ENCODE data around the gene GNG14. TPM values are rescaled to one million over a fixed set of nuclear protein-coding genes. Genes with fewer than 3 reads are reported as not detected.
"Not testable (repeated sequence)": the region's sequence is repeated elsewhere in the genome, so short reads cannot be mapped to it uniquely, and the experiment has no call there.

GNG14 gene
- total RNA-seq, 1 experiment from 2014 or later = not detected

DNA sequence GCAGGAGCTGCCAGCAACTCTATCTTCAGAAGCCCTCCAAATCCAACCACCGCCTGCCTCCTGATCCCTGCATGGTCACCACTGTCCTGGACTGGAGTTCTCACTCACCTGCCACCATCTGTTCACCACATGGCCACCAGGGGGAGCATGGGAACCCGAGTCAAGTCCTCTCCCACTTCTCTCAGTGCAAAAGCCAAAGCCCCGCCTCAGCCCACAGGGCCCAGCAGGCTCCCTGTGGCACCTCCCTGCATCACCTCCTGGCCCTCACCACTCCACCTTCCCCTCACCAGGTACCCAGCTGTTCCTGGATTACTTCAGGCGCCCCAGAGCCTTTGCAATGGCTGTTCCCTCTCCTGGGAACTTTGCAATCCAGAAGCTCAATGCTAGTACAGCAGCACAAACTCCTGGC lies 11.4 kb upstream of the GNG14 start:
- Mint-ChIP-seq H3K36me3 (ENCODE audit: insufficient read depth, unreplicated experiment) (peaks cover 51% of the 10 kb centered on the region), H3K27me3 (ENCODE audit: unreplicated experiment) (no peaks in the 10 kb centered on the region), H3K27ac (ENCODE audit: unreplicated experiment) (no peak overlapping the region), H3K4me1 (ENCODE audit: low read depth, unreplicated experiment) (peaks cover 16% of the 10 kb centered on the region), H3K9me3 (ENCODE audit: low read depth, unreplicated experiment) (no peaks in the 10 kb centered on the region), H3K4me3 (ENCODE audit: low read depth, unreplicated experiment) (no peak overlapping the region)
- no TSS peak for BruUV-seq (replicated peaks)
- peak; percentile 89 for DNase-seq
- intact Hi-C loops (cut with micrococcal nuclease; ENCODE audit: unreplicated experiment) = no loop called here
- CTCF ChIA-PET = no interaction called here
- TF ChIP-seq, protein P1, sequence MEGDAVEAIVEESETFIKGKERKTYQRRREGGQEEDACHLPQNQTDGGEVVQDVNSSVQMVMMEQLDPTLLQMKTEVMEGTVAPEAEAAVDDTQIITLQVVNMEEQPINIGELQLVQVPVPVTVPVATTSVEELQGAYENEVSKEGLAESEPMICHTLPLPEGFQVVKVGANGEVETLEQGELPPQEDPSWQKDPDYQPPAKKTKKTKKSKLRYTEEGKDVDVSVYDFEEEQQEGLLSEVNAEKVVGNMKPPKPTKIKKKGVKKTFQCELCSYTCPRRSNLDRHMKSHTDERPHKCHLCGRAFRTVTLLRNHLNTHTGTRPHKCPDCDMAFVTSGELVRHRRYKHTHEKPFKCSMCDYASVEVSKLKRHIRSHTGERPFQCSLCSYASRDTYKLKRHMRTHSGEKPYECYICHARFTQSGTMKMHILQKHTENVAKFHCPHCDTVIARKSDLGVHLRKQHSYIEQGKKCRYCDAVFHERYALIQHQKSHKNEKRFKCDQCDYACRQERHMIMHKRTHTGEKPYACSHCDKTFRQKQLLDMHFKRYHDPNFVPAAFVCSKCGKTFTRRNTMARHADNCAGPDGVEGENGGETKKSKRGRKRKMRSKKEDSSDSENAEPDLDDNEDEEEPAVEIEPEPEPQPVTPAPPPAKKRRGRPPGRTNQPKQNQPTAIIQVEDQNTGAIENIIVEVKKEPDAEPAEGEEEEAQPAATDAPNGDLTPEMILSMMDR (IDR thresholded peaks at IDR 0.05; ENCODE audit: unreplicated experiment) = peak; percentile 62

DNA sequence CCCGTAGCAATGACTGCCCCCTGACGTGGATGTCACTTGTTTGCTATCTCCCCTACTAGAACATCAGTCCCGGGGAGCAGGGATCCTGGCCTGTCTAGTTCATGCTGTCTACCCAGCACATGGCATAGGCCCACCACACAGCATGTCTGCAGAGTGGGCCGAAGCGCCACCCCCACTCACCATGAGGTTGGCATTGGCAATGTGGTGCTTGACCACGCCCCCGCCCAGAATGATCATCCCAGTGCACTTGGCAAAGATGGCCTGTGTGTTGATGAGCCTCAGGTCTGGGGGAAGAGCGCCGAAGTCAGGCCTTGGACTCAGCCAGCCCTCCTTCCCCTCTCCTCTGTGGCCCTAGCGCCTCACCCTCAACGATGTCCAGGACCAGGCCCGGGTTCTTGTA lies 10.9 kb upstream of the GNG14 start:
- CTCF ChIA-PET = interaction anchor here (0.6 kb wide), 1 partner anchor 59 kb away, joined by 3 read pairs; no protein-coding TSS in a partner anchor
- H3K4me1 Mint-ChIP-seq (ENCODE audit: low read depth, unreplicated experiment) = peaks cover 12% of the 10 kb centered on the region
- DNase-seq = no peak
- H3K9me3 Mint-ChIP-seq (ENCODE audit: low read depth, unreplicated experiment) = no peaks in the 10 kb centered on the region
- no peaks in the 10 kb centered on the region for H3K27me3 Mint-ChIP-seq (ENCODE audit: unreplicated experiment)
- no peak overlapping the region for H3K4me3 Mint-ChIP-seq (ENCODE audit: low read depth, unreplicated experiment)
- H3K27ac Mint-ChIP-seq (ENCODE audit: unreplicated experiment) = no peak overlapping the region
- TF ChIP-seq, protein P1 (IDR thresholded peaks at IDR 0.05; ENCODE audit: unreplicated experiment) = no peak
- intact Hi-C loops (cut with micrococcal nuclease; ENCODE audit: unreplicated experiment) = no loop called here
- BruUV-seq (replicated peaks) = no TSS peak
- H3K36me3 Mint-ChIP-seq (ENCODE audit: insufficient read depth, unreplicated experiment) = peaks cover 52% of the 10 kb centered on the region

DNA sequence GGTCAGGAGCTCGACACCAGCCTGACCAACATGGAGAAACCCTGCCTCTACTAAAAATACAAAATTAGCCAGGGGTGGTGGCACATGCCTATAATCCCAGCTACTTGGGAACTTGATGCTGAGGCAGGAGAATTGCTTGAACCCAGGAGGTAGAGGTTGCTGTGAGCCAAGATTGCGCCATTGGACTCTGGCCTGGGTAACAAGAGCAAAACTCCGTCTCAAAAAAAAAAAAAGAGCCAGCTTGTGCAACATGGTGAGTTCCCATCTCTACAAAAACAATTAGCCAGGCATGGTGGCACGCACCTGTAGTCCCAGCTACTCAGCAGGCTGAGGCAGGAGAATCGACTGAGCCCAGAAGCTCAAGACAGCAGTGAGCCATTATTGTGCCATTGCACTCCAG lies 9.8 kb upstream of the GNG14 start:
- H3K4me1 Mint-ChIP-seq (ENCODE audit: low read depth, unreplicated experiment); H3K27me3 Mint-ChIP-seq (ENCODE audit: unreplicated experiment); DNase-seq; intact Hi-C loops (cut with micrococcal nuclease; ENCODE audit: unreplicated experiment); BruUV-seq (replicated peaks); H3K27ac Mint-ChIP-seq (ENCODE audit: unreplicated experiment); H3K9me3 Mint-ChIP-seq (ENCODE audit: low read depth, unreplicated experiment); H3K4me3 Mint-ChIP-seq (ENCODE audit: low read depth, unreplicated experiment): not testable (repeated sequence)
- H3K36me3 Mint-ChIP-seq (ENCODE audit: insufficient read depth, unreplicated experiment) = peaks cover 52% of the 10 kb centered on the region
- CTCF ChIA-PET = interaction anchor here (0.6 kb wide), 1 partner anchor 240 kb away, joined by 5 read pairs; no protein-coding TSS in a partner anchor

DNA sequence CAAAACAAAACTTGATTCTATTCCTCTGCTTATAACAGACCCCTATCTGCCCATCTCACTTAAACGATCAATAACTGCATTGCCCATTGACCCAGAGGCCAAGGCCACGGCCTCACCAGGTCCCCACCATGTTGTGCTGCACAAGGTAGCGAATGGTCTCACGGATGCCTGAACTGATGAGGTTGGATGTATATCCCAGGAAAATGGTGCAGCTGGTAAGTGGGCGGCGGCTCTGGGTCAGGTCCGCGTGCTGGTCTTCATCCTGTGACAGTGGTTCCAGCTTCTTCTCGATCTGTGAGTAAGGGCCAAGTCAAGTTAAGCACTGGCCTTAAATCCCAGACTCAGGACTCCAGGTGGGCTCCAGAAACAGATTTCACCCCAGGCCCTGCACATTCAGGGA lies 7.8 kb upstream of the GNG14 start:
- TF ChIP-seq, protein P1 (IDR thresholded peaks at IDR 0.05; ENCODE audit: unreplicated experiment) = no peak
- no peak for DNase-seq
- intact Hi-C loops (cut with micrococcal nuclease; ENCODE audit: unreplicated experiment) = no loop called here
- no peaks in the 10 kb centered on the region for H3K9me3 Mint-ChIP-seq (ENCODE audit: low read depth, unreplicated experiment)
- no peak overlapping the region for H3K27ac Mint-ChIP-seq (ENCODE audit: unreplicated experiment)
- no peak overlapping the region for H3K4me3 Mint-ChIP-seq (ENCODE audit: low read depth, unreplicated experiment)
- CTCF ChIA-PET = no interaction called here
- H3K36me3 Mint-ChIP-seq (ENCODE audit: insufficient read depth, unreplicated experiment) = peaks cover 54% of the 10 kb centered on the region
- H3K4me1 Mint-ChIP-seq (ENCODE audit: low read depth, unreplicated experiment) = peaks cover 8% of the 10 kb centered on the region
- H3K27me3 Mint-ChIP-seq (ENCODE audit: unreplicated experiment) = no peaks in the 10 kb centered on the region
- no TSS peak for BruUV-seq (replicated peaks)

DNA sequence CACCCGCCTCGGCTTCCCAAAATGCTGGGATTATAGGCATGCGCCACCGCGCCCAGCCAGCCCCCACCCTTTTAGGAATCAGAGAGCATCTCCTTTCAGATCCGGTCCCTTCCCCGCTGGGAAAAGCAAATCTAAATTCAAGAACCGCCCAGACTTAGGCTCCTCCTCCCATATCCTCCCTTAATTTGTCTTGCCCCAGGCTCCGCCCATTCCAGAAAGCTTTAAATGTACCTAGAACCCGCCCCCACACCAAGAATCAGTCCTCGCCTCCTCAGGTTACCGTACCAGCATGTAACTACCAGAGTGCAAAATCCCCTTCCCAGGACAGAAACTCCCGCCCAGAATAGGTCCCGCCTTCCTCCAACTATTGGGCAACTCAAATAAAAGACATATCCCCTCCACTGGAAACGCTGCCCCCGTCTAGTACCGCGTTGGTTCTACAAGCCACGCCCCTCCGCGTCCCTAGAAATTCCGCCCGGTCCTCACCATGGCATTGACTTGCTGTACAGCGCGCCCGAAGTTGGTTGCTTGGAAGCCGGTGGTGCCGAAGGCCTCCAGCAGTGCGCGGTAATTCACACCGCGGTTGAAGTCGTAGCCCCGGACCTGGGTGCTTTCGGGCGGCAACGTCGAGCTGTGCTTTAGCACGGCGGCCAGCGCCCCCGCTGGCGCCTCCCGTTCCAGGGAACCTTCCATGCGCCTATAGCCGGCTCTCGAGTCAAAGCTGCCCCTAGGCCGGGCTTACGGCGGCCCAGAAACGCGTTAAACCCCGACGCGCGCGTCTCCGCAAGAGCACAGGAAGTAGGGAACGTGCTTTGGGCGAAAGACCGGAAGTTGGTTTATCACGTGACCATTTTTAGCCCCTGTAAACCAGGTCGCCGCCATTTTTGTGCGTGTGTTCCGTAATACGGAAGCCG lies 6.5 kb upstream of the GNG14 start, which contains the start of gene DHPS:
DHPS (minus strand) TSS at position 807 of the 914 bp plus-strand sequence; CDS start at position 693, 114 bp downstream.
- CTCF ChIA-PET = interaction anchor here (0.6 to 1.4 kb wide), 2 partner anchors 9 to 500 kb away, joined by 3 to 4 read pairs; no protein-coding TSS in a partner anchor
- H3K9me3 Mint-ChIP-seq (ENCODE audit: low read depth, unreplicated experiment) = no peaks in the 10 kb centered on the region
- peaks cover 45% of the 10 kb centered on the region for H3K36me3 Mint-ChIP-seq (ENCODE audit: insufficient read depth, unreplicated experiment)
- intact Hi-C loops (cut with micrococcal nuclease; ENCODE audit: unreplicated experiment) = no loop called here
- TSS peak; percentile 80 for BruUV-seq (replicated peaks)
- H3K4me3 Mint-ChIP-seq (ENCODE audit: low read depth, unreplicated experiment) = peak within 1 kb of the TSS; percentile 87
- DNase-seq = peak; percentile 81
- H3K27me3 Mint-ChIP-seq (ENCODE audit: unreplicated experiment) = no peaks in the 10 kb centered on the region
- TF ChIP-seq, protein P1 (IDR thresholded peaks at IDR 0.05; ENCODE audit: unreplicated experiment) = no peak
- peaks cover 8% of the 10 kb centered on the region for H3K4me1 Mint-ChIP-seq (ENCODE audit: low read depth, unreplicated experiment)
- peak within 1 kb of the TSS; percentile 63 for H3K27ac Mint-ChIP-seq (ENCODE audit: unreplicated experiment)
